Activated naive CD4-positive, alpha-beta T cell treated with anti-CD3 and anti-CD28 coated beads, Interleukin-2, amount 50 U/mL, for 72 hours (primary cell): ENCODE measurements around the gene GALNTL6. TPM values are rescaled to one million over a fixed set of nuclear protein-coding genes. Genes with fewer than 3 reads are reported as not detected.

Source experiments
- ATAC-seq, 2 donors: fragments of 150-1000 bp; cut with Tn5 transposase; 2 replicates each; pipeline ENCODE4 v1.10.0; 2021; ENCODE audit warnings: mild to moderate bottlenecking in 2 of 2, moderate library complexity in 2 of 2
- DNase-seq, 2 donors: peaks; one replicate each; pipeline ENCODE4 v3.0.0; 2021 to 2022; ENCODE audit warnings: low spot score in 2 of 2
- H3K27ac Mint-ChIP-seq, 2 donors: one replicate each; pipeline ENCODE4 v1.8.0; 2022; ENCODE audit warnings: mild to moderate bottlenecking in 2 of 2, mixed read lengths in 2 of 2
- H3K36me3 Mint-ChIP-seq, 2 donors: one replicate each; pipeline ENCODE4 v1.8.0; 2022; ENCODE audit warnings: mixed read lengths in 2 of 2
- H3K9me3 Mint-ChIP-seq, 2 donors: one replicate each; pipeline ENCODE4 v1.8.0; 2022; ENCODE audit warnings: mixed read lengths in 2 of 2
- total RNA-seq, 2 donors: library from RNA; stranded (reverse); gene quantifications; one replicate each; pipeline ENCODE4 v1.2.3, GENCODE V29; 2022

GALNTL6 gene
- total RNA-seq, 2 donors from 2014 or later, result not detected

DNA sequence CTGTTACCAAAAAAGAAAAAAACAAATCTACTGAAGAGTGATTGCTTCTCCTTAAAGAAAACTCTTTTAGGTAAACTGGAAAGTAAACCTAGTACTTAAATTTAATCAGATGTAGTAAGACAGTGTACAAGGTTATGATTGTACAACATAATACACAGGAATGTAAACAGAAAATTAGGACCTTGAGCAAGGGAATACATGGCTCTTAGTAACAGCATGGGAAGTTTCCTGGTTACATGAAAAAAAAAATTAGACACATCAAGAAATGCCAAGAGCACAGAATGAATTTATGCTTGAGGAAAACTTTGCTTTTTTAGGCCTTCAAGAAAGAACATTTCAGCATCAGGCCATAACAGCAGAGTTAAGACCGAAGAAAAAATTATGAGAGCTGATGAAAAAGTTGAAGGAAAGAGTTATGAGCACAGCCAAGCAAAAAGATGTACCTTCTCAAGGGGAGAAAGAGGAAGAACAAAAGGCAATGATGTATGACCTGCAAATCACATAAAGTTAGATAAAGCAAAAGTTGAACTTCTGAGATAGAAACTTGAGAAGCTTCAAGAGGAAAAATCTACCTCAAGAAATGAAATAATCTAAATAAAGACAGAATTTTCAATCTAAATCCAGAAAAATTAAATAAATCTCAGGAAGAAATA is 311.6 kb downstream of the GALNTL6 start:
- Mint-ChIP-seq H3K9me3 (peaks cover 5 to 10% of the 10 kb centered on the region in 2 donors), H3K27ac (no peak overlapping the region), H3K36me3 (no peaks in the 10 kb centered on the region)
- ATAC-seq (no peak), DNase-seq (no peak)

DNA sequence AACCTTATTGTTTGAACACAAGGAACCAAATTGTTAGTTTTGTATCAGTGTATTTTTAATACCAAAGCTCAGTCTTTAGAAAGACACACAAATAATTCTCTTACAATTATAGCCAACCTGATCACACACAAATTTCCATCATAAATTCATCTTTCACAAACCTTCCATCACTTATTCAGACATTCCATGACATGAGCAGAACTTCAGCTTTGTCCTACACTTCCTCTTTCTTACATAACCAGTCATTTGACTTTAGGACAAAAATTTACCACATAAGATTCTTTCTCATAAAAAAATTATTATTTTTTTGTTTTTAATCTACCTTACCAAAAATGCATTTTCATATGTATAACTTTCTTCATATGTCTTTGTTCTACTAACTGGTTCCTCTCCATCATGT is 312.2 kb downstream of the GALNTL6 start:
- Mint-ChIP-seq H3K9me3 (peaks cover 5 to 12% of the 10 kb centered on the region in 2 donors), H3K27ac (no peak overlapping the region), H3K36me3 (no peaks in the 10 kb centered on the region)
- no peak for ATAC-seq
- DNase-seq, result no peak

DNA sequence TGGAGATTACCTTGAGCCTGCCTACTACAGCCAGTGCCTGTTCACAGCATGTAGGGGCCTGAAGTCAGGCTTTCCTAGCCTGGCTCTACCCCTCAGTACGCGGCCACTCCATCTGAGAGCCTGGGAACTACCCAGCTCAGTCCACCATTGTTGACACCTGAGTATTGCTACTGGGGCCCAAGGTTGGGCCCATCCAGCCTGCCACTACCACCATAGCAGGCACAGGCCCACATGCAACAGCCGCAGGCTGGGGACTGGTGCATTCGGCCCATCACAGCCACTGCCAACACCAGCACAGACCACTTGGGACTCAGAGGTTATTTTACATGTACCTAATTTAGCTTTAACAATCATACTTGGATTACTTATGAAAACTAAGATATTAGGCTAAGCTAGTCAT is 314.0 kb downstream of the GALNTL6 start:
- peaks cover 0 to 8% of the 10 kb centered on the region in 2 donors for H3K9me3 Mint-ChIP-seq
- no peak overlapping the region for H3K27ac Mint-ChIP-seq
- no peak for DNase-seq
- H3K36me3 Mint-ChIP-seq, result no peaks in the 10 kb centered on the region
- no peak for ATAC-seq

DNA sequence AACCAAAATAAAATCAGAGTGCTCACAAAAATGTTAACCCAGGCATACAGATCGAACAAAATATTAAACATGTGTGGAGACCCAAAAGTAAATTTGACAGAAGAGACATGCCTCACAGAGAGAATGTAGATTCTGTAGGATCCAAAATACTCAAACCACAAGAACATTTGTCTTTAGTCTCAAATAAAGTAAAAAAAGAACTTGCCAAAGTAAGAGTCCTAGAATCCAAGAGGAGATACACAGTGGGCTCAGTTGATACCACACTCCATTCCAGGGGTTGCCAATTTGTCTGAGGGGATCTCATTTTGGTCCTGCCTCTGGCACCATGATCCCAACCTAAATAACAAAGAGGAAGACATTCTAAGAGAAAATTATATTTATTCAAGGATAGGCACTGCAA is 316.4 kb downstream of the GALNTL6 start:
- Mint-ChIP-seq H3K9me3 (peaks cover 9 to 12% of the 10 kb centered on the region in 2 donors), H3K36me3 (no peaks in the 10 kb centered on the region), H3K27ac (no peak overlapping the region)
- DNase-seq (no peak), ATAC-seq (no peak)

DNA sequence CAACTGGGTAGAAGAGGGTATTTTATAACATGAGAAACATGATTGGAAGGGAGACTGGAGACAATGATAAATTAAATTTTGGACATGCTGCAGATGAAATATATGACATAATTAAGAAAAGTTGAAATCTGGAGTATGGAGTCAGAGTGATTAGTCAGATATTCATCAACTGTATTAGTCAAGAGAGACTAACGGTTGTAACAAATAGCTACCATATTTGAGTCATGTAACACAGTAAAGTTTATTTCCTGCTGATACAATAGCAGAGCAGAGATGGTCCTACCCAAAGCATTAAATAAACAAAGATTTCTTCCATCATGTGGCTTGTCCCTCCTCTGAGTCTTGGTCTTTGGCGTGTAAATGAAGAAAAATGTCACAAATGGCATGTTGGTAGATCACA is 321.3 kb downstream of the GALNTL6 start:
- peaks cover 9 to 12% of the 10 kb centered on the region in 2 donors for H3K9me3 Mint-ChIP-seq
- no peaks in the 10 kb centered on the region for H3K36me3 Mint-ChIP-seq
- H3K27ac Mint-ChIP-seq, result no peak overlapping the region
- no peak for DNase-seq
- ATAC-seq, result no peak

DNA sequence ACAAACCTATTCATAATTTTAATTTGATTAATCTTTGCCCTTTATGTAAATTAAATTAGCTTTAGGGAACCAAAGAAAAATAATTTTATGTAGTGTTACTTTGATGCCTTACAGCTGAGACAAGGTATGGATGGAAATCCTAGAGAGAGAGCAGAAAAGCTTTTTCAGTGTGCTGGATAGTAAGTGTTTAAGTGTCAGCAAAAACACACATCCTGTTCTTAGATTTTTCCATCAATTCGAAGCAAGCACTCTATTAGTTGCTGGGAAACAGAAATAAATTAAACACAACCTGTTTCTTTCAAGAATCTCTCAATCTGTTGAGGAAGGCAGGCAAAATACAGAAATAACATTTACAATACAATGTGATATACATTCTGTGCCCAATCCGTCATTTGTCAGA is 327.8 kb downstream of the GALNTL6 start:
- no peaks in the 10 kb centered on the region for H3K9me3 Mint-ChIP-seq
- no peaks in the 10 kb centered on the region for H3K36me3 Mint-ChIP-seq
- DNase-seq (no peak), ATAC-seq (no peak)
- no peak overlapping the region for H3K27ac Mint-ChIP-seq

DNA sequence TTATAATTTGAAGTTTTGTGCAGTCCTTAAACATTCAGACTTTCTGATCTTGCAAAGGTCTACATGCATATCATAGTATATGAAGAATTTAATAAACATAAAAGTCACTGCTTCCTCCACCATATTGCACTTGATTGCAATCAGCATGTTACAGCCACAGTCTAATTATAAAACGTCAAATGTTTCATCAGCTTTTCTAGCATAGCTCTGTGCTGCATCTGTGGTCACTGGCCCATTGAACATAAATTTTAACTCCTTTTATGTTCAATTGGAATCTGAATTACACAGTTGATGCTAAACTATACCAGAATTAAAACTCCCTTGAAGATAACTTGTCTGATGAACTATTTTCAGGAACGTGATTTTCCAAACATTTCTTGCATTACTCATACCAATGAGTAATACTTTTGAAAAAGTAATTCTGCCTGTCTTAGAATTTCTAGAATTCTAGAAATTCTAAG is 329.1 kb downstream of the GALNTL6 start:
- H3K27ac Mint-ChIP-seq, result no peak overlapping the region
- no peak for ATAC-seq
- DNase-seq, result no peak

DNA sequence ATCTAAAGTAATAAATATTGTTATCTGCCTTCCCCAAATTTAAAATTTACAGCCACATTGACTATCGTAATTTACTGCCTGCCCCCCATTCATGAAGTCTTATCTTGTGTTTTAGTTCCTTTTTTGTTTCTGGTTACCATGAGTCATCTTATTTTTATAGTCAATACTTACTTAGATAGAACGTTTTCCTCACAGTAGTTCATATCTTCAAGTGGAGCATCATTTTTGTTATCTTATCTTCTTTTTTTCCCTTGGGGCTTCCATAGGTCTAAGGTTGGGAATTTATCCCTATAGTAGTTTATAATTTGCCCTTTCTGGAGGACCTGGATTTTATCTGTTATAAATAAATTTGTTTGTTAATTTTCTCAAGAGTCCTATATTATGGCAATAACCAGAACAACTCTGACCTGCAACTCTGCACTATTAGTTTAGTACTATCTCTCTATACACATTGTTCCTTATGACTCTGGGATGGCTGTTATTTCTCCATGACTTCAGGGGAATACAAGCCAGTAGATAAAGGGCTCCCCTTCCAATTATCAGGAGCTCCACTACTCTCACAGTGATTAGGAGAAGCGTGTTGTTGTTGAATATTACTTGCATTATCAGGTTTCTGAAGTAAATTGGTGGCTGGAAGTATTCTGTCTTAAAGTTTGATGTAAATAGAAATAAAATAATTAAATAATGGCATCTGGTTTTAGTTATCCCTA is 330.6 kb downstream of the GALNTL6 start:
- no peaks in the 10 kb centered on the region for H3K9me3 Mint-ChIP-seq
- H3K27ac Mint-ChIP-seq, result no peak overlapping the region
- no peaks in the 10 kb centered on the region for H3K36me3 Mint-ChIP-seq
- ATAC-seq, result no peak
- no peak for DNase-seq

More for the DNA sequence above, 329.1 kb downstream of the GALNTL6 start:
- Mint-ChIP-seq H3K9me3 (no peaks in the 10 kb centered on the region), H3K36me3 (no peaks in the 10 kb centered on the region)

DNA sequence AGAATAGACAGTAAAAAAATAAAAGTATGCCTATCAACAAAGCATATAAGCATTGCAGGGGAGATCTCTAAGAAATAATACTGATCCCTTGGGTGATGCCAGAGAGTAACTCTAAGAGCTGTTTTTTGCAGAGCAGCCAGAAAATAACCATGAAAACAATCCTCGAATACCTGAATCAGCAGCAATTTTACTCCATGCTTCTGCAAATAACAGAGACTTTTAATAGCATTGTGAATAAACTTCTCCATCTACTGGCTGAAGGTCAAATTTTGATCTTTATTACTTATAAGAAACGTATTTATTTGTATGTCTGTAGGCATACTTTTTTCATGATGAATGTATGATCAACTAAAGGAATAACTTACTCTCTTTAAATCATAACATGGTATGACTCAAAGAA is 334.5 kb downstream of the GALNTL6 start:
- Mint-ChIP-seq H3K9me3 (peaks cover 10% of the 10 kb centered on the region in 2 donors), H3K27ac (no peak overlapping the region)
- ATAC-seq, result no peak

DNA sequence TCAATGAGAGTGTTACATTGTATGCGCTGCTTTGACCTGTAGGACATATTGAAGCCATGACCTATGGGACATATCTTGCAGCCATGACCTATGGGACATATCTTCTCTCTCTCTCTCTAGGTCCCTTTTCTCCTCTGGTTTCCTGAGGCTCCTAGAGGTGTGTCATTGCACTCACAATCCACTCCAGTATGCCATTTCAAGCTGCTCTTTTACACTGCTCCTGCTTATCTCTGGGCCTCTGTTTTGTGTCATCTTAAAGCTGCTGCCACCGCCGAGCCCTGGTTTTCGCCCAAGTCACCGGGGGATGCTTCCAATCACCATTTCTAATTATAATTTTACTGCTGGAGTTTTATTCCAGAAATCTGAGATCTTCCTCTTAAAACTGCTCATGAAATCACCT is 336.1 kb downstream of the GALNTL6 start:
- ATAC-seq (no peak), DNase-seq (no peak)
- Mint-ChIP-seq H3K9me3 (peaks cover 10 to 15% of the 10 kb centered on the region in 2 donors), H3K27ac (no peak overlapping the region), H3K36me3 (no peaks in the 10 kb centered on the region)

More for the DNA sequence above, 334.5 kb downstream of the GALNTL6 start:
- no peak for DNase-seq
- no peaks in the 10 kb centered on the region for H3K36me3 Mint-ChIP-seq

DNA sequence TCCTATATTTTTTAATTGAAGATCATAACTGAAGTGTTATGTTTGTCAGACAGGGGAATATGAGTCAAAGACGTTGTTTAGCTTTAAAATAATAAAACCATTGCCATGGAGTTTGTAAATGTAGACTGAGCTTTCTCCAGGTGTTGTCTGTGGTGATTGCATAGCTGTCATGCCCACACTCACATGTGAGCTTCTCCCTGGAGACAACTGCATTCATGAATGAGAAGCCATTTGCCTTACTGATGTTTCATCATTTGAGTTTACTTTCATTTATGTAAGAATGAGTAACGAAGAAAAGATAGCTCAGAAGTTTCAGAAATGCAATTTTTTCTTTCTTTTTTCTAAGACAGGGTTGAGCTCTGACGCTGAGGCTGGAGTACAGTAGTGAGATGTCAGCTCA is 339.1 kb downstream of the GALNTL6 start:
- Mint-ChIP-seq H3K36me3 (no peaks in the 10 kb centered on the region), H3K9me3 (peaks cover 10 to 15% of the 10 kb centered on the region in 2 donors), H3K27ac (no peak overlapping the region)
- DNase-seq, result no peak
- no peak for ATAC-seq

DNA sequence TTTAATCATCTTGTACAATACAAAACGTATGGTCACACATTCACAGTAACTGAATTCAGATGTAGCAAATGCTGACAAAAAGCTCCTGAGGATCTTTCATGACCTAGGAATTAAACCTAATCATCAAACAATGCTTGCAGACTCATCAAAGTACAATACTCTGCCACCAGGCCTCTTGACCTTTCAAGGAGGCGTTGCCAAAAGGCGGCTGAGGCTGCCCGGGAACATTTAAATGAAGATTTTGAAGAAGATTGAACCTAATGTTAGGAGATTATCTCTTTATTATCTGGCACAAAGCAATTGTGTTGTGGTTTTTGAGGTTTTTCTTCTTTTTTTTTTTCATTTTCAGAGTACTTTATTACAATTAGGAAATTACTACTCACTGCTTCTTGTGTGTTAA is 340.5 kb downstream of the GALNTL6 start:
- Mint-ChIP-seq H3K27ac (no peak overlapping the region), H3K36me3 (no peaks in the 10 kb centered on the region), H3K9me3 (peaks cover 10 to 15% of the 10 kb centered on the region in 2 donors)
- ATAC-seq, result no peak
- DNase-seq, result no peak

DNA sequence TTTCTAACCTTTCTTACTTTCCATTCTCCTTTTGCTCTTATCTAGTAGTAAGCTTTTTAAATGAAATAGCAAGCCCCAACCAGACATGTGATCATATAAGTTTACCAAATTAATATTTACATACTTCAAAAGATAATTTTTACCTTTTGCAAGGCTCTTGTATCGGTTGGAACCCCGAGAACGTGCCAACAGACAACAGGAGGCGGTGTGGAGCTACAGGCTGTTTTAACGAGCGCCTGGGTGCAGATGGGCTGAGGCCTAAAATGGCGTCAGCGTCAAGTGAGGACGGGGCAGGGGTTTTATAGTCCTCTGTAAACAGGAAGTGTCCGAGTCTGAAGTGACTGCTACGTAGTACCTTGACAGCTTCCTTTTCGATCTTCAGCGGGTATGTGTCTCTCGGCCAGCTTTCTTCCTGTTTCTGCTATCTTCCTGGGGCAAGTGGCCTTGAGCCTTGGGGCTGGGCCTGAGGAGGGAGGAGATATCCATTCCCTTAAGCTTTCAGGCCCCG is 342.7 kb downstream of the GALNTL6 start:
- Mint-ChIP-seq H3K36me3 (no peaks in the 10 kb centered on the region), H3K9me3 (peaks cover 8 to 16% of the 10 kb centered on the region in 2 donors), H3K27ac (no peak overlapping the region)
- DNase-seq, result no peak
- ATAC-seq, result no peak

DNA sequence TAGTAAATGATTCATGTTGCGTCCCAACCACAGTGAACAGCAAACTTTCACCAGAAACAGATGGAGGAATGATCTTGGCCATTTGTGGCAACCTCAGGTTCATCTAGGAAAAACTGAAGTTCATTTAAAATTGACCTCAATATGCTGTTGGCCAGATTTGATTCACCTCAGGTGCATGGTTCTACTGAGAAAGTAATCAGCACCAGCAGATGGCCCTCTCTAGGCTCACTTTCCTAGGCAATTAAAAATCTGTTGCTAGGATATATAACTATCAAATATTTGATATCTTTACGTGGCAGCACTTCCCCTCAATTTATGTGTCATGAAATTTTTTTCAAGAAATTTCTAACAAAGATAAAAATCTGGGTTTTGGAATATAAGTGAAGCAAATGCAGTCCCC is 344.7 kb downstream of the GALNTL6 start:
- H3K36me3 Mint-ChIP-seq, result no peaks in the 10 kb centered on the region
- H3K27ac Mint-ChIP-seq, result no peak overlapping the region
- peaks cover 18 to 21% of the 10 kb centered on the region in 2 donors for H3K9me3 Mint-ChIP-seq
- no peak for ATAC-seq
- DNase-seq, result no peak

DNA sequence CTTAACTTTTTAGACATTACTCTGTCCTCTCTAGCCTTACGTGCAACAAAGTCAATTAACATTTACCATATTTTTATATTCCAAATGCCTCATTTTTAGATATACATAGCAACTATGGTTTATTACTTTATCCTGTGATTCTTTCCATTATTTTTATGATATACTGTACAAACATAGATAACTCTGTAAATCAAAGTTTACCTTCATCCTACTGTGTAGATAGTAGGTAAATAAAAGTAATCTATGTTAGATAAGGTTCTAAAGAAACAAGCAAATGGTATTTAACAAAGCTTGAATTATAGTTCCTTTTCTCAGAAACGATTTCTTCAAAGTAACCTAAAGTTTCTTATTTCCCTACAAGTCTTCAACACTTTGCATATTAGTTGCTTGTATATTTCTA is 350.0 kb downstream of the GALNTL6 start:
- Mint-ChIP-seq H3K9me3 (peaks cover 19 to 24% of the 10 kb centered on the region in 2 donors), H3K36me3 (no peaks in the 10 kb centered on the region), H3K27ac (no peak overlapping the region)
- ATAC-seq, result no peak
- DNase-seq, result no peak

DNA sequence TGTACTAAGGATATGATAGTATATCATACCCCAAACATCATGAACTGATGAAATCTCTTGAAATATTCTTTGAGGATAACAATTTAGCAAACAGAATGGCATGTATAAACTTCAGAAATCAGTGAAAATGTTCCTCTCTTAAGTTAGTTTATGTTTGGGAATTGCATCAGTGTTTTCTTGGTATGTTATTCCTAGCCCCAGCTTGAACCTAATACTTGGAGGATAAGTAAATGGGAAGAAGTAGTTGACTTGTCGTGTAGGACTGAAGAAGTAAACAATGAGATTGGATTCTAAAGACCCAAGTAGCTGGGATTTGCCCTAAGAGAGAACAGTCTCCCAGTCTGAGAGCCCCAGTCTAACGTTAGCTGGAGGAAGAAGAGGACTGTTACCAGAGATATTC is 355.7 kb downstream of the GALNTL6 start:
- no peak for ATAC-seq
- H3K36me3 Mint-ChIP-seq, result no peaks in the 10 kb centered on the region
- no peak for DNase-seq
- no peak overlapping the region for H3K27ac Mint-ChIP-seq
- H3K9me3 Mint-ChIP-seq, result peaks cover 14 to 22% of the 10 kb centered on the region in 2 donors

DNA sequence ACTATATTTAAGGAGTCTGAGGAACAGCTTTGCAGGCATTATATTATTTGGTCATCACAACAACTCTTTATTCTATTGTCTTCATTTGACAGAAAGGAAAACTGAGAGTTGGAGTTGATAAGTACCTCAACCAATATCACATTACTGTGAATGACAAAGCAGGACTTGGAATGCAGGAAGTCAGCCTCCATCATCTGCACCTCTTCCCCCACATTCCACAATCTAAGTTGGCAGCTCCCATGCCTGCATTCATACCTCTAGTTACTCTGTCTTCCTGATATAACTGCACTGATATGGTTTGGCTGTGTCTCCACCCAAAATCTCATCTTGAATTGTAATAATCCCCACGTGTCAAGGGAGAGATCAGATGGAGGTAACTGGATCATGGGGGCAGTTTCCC is 356.7 kb downstream of the GALNTL6 start:
- Mint-ChIP-seq H3K36me3 (no peaks in the 10 kb centered on the region), H3K27ac (no peak overlapping the region), H3K9me3 (peaks cover 15 to 23% of the 10 kb centered on the region in 2 donors)
- ATAC-seq (no peak), DNase-seq (no peak)

DNA sequence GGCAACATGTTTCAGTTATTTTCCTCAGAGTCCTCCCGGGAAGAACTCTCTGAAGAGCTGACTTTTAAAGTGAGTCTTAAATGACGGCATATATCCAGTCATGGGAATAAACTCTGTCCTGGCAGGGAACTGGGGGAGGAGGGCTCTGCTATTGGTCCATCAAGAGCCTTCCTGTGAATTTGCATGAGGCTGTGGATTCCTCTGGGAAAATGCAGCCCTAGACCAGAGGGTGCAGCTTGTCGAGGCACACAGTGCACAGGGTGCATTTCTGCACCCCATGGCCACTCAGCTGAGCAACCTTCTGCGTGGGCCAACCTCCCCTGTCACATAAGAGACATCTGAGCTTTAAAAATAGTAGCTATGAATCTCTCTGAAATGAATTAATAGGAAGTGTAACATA is 360.0 kb downstream of the GALNTL6 start:
- no peaks in the 10 kb centered on the region for H3K36me3 Mint-ChIP-seq
- no peak overlapping the region for H3K27ac Mint-ChIP-seq
- DNase-seq (no peak), ATAC-seq (no peak)
- peaks cover 14 to 18% of the 10 kb centered on the region in 2 donors for H3K9me3 Mint-ChIP-seq
